ENCODE measurements around the gene BARD1.
"Not testable (repeated sequence)": the region's sequence is repeated elsewhere in the genome, so short reads cannot be mapped to it uniquely, and the experiment has no call there.

BARD1 gene

DNA sequence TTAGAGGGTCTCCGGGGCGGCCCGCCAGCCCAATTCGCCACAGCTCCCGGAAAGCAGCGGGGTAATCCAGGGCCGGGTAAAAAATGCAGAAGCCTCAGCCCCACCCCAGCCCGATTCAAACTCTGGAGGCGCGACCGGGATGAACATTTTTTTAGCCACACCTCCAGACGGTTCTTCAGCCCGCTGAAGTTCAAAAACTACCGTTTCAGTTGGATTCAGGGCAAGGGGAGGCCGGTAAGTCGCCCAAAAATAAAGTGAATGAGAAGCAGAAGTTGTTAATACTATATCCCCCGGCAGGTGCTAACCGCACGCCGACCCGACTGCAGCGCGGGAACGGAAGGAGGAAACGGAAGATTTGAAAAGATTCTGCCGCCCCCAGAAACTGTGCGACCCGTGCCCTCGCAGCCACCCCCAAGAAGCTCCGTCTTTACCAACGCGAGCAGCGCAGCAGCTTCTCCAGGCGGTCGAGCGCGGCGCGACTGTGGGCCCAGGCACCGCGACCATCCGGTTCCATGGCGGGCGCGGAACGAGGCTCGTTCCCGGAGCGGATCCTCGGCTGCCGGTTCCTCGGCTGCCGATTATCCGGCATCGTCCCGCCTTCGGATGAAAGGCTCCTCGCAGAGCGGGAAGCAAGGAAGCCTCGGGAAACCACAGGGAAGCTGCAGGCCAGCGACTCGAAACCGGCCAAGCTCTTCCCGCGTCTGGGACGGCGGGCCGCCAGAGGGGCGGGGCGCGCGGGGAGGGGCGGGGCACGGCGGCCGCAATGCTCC lies at the start of gene BARD1:
Gene BARD1 (minus strand): TSS at position 703 of the 770 bp plus-strand sequence. CDS start 114 bp downstream, at position 589.
- DNase-seq (ENCODE audit: low read depth in 2 of 2), result peak; percentile 9 to 33

DNA sequence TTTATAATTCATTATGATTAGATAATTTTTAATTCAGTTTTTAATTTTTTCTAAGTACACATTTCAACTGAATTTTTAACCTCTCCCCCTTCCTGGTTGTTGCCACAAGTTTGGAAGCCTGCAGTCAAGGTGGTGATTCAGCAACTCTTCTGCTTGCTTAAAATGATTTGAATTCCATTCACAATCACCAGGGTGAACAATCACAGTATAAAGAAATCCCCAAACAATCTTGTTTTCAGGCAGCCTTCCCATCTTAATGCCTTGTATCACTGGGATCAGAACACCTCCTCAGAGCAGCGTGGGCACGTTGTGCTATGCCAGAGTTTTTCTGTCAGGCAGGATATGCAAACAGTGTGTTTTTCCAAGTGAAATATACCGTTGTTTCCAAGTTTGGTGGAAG lies 46.7 kb upstream of the BARD1 start:
- DNase-seq (ENCODE audit: low read depth in 2 of 2), result no peak

DNA sequence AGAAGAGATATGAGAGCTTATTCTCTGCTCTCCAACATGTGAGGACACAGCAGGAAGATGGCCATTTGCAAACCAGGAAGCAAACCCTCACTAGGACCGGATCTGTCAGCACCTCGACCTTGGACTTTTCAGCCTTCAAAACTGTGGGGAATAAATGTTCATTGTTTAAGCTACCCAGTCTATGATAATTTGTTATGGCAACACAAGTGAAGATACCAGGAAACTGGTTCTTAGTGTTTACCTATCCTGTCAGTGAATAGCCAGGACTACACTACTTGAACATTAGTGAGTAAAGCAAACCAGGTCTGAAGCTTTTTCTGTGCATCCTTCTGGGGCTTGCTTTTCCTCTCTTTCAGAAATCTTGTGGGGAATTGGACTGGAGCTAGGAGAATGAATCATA lies 44.4 kb upstream of the BARD1 start:
- DNase-seq (ENCODE audit: low read depth in 2 of 2), result no peak

DNA sequence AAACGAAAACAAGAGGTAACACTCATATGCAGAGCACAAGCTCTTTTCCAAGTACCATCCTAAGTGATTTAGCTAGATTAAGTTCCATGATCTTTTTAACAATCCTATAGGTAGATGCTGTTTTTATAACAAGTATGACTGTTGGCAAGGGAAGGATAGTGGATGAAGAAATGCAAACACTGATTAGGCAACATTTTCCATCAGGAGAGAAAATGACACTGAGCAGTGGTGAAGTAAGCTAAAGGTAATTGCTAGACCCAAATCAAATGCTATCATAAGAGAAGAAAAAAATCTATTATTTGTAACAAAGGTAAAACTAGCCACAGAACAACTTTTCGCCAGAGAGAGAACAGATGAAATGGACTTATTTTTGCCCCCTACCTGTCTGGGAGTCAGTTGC lies 34.3 kb upstream of the BARD1 start:
- DNase-seq (ENCODE audit: low read depth in 2 of 2), result no peak

DNA sequence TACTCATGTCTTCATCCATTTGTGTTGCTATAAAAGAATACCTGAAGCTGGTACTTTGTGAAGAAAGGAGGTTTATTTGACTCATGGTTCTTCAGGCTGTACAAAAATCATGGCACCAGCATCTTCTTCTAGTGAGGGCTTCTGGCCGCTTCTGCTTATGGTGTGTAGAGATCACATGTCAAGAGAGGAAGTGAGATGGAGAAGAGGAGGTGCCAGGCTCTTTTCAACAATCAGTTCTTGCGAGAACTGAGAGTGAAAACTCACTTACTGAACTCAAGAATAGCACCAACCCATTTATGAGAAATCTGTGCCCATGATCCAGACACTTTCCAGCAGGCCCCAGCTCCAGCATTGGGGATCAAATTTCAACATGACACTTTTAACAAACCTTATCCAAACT lies 30.0 kb upstream of the BARD1 start:
- no peak for DNase-seq (ENCODE audit: low read depth in 2 of 2)

DNA sequence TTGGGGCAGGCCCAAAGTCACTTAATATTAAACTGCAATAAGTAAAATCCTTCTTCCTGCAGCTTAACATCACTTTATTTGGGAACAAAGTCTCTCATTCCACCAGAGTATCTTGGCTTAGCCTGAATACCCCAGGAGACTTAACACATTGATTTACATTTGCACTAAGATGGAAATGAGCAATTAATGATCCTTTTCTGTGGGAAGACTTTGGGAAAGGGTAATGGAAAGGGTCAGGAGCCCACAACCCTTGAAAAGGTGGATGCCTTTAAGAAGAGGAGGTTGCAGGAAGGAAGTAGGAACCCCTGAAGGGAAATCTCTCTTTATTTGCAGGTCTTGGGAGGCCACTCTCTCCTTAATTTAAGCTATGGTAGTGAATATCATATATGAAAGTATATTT lies 28.0 kb upstream of the BARD1 start:
- no peak for DNase-seq (ENCODE audit: low read depth in 2 of 2)

DNA sequence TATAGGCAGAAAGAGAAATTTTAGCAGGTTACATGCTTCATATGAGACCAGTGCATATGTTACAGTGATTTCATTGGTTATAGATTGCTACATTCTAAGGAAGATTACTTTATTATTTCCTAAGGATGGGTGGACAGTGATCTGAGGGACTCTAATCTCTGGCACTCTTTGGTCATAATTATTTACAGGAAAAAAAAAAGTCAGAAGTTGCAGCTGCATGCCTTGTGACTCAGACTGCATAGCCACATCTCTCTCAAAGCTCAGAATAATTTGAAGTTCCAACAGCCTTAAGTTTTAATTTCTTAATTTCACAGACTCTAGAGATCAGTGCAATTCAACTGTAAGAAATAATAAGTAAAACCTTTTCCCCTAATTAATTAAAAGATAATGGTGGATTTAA lies 27.1 kb upstream of the BARD1 start:
- DNase-seq (ENCODE audit: low read depth in 2 of 2), result no peak

DNA sequence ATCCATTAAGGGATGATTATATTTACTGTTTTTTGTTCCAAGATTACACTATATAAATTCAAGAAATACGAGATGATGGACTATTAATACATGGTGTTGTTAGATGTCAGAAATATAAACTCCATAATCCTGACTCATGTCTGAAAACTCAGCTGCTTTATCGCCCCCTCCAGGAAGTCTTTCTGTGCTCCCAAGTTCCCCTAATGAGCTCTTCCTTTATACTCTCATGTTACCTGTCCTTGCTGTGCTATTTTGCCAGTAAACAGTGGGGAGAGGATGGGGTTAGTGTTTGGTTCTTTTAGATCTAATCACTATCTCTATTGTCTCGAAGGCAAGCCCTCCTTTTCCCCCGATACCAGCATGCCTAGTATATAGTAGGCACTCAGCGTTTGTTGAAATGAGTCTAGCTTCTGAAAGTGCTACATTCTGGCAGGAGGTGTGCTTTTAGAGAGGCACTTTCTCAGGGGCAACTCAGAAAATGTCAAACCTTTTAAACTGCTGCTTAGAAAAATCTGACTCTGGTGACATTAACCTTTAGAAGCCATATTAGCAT lies 21.4 kb upstream of the BARD1 start:
- DNase-seq (ENCODE audit: low read depth in 2 of 2), result no peak

DNA sequence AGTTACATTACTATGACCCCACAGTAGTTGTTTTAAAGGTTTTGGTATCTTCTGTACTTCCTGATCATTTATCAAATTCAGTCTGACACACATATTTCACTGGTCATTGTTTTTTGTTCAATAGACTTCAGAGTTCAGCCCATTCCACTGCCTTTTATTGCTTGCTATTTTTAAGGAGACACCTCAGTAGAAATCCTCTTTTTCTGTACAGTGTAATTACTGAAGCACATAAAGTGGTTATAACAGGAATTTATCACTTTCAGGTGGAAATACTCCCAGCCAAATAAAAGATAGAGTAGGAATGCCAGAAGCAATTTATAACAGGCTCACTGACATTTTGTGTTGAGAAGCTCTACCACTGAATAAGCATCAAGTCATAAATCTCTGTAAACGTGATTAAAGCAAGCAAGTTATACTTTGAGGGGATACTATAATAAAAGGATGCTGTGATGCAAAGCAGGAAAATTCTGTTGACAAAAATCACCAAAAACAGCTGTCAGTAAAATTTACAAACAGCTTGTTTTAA lies 6.6 kb upstream of the BARD1 start:
- no peak for DNase-seq (ENCODE audit: low read depth in 2 of 2)

DNA sequence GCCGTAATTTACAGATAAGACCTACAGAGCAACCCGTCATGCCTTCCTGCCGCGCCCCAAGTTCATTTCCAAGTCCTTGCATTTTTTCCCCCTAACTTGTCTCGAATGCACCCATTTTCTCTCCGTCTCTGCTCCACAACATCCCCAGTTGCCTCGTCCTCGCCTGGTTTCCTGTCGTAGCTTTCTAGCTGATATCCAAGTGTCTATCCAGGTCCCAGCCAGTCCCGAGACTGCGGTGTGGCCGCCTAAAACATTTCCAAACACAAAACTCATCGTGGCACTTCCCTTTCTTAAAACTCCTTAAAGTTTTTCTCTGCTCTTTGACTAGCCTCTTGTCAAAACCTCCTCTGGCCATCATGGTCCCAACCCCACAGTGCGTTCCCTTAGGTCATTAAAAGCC lies 1.2 kb upstream of the BARD1 start:
- DNase-seq (ENCODE audit: low read depth in 2 of 2), result no peak

DNA sequence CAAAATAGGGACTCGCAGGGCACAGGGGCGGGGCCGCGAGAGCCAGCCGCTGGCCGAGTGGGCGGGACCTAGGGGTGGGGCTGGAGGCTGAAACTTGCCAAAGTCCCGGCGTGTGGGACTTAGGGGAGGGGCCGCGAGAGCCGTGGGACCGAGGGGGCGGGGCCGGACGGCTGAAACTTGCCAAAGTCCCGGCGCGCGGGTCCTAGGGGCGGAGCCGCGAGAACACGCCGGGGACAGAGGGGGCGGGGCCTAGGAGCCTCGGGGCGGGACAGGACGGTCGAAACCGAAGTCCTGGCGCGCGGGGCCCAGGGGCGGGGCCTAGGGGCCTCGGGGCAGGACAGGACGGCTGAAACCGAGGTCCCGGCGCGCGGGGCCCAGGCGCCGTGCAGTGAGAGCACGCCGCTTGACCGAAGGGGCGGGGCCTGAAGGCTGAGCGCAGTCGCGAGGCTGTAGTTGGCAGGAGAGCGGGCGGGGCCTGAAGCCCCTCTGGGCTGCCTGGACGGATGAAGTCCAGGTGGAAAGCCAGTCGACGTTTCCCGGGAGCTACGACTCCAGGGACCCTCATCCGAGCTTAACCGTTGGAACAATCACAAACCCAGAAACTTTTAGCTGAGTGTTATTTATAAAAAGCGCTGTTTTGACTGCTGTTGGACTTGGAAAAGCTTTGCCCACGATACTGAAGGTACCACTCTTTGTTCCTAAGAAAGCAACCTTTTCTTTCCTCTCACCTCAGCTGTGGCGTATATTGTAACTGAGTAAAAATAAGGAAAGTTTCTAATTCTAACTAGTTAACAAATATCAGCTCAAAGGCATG lies 475 bp upstream of the BARD1 start:
- DNase-seq (ENCODE audit: low read depth in 2 of 2), result peak; percentile 95 to 97

DNA sequence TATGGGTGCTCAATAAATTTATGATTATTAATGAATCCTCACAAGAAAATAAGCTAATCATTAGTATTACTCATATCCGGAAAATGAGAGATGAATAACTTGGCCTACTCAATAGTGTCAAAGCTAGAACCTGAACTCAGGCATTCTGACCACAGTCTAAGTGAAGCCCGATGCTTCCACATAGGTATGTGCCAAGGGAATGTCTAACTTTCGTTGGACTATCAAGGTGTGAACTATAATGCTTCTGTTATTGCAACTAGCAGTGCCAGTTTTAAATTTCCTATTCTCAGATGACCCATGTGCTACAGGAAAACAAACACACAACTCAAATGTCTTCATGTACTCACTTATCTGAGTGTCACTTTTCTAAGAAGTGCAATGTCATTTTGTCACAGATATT lies 1.8 kb downstream of the BARD1 start:
- DNase-seq (ENCODE audit: low read depth in 2 of 2), result no peak

DNA sequence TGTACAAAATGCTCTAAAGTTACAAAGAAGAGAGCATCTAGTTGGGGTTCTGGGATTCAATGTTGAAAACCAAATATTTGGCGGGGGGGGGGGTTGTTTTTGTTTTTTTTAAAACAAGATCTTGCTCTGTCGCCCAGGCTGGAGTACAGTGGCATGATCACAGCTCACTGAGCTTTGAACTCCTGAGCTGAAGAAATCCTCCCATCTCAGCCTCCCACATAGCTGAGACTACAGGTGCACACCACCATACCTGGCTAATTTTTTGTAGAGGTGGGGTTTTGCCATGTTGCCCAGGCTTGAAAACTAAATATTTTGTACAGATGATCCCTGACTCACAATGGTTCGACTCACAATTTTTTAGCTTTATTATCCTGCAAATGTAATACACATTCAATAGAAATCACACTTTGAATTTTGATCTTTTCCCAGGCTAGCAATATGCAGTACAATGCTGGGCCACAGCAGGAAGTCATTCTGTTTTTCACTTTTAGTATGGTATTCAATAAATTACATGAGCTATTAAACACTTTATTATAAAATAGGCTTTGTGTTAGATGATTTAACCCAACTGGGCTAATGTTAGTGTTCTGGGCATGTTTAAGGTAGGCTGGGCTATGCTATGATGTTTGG lies 7.6 kb downstream of the BARD1 start:
- no peak for DNase-seq (ENCODE audit: low read depth in 2 of 2)

DNA sequence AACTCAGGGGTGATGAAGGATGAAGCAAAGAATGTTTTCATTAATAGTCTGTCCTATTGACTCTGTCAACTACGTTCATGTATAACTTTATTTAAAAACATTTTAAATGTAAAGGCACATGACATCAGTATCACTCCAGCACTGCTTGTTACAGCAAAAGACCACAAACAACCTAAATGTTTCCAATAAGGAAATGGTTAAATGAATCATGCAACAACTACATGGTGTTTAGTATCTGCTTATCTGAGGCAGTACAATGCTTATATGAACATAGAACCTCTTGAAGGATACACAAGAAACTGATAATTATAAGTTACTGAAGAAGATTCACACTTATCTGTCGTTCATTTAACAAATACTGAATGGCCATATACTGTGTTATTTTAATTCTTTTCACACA lies 8.4 kb downstream of the BARD1 start:
- DNase-seq (ENCODE audit: low read depth in 2 of 2), result no peak

DNA sequence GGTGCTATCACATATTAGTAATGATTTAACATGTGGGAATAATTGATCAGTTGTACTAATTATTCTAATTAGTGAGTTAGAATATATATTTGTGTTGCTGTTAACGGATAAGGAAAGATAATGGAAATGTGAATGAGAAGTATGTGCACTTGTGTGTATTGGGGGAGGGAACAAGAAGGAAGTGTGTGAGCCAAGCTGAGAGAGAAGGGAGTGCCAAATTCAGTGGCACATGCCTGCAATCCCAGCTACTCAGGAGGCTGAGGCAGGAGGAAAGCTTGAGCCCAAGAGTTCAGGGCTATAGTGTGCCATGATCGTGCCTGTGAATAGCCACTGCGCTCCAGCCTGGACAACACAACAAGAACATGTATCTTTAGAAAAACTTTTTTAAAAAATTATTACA lies 9.3 kb downstream of the BARD1 start:
- no peak for DNase-seq (ENCODE audit: low read depth in 2 of 2)

DNA sequence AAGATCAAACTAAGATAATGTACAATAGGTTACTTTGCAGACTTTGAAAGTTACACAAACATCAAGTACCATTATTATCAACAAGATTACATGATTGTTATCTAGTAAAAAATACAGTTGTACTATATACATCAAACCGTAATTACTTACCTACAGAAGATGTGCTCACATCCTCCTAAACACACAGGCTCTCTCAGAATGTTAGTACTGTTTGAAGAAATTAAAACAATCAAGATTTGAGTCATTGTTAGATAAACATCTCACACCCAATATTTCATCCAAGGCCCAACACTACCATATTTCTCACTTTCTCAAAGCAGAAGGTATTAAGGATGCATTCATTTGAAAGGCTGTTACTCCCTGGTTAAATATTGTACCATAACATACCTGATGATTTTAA lies 12.6 kb downstream of the BARD1 start:
- DNase-seq (ENCODE audit: low read depth in 2 of 2), result no peak

DNA sequence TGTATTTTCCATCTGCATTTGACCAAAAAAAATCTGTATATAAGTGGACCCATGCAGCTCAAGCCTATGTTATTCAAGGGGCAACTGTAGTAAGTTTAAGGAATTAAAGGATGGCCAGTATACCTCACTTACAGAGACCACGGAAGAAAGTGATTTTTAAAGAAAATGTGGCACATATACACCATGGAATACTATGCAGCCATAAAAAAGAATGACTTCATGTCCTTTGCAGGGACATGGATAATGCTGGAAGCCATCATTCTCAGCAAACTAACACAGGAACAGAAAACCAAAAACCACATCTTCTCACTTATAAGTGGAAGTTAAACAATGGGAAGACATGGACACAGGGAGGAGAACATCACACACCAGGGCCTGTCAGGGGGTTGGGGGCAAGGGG lies 26.3 kb downstream of the BARD1 start:
- DNase-seq (ENCODE audit: low read depth in 2 of 2), result not testable (repeated sequence)

DNA sequence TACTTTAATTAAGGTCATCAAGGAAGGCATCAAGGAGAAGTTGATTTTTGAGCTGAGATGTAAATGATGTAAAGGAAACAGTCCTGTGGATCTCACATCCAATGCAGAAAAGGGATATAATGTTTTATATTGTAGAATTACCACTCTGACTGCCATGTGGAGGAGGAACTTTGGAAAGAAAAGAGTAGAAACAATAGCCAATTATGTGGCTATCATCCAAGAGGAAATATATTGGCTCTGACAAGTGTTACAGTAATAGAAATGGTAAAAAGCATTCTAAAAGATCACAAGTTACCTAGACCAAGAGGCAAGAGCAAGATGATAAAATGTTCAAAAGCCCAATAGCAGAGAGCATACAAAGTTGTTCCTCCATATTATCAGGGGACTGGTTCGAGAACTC lies 26.8 kb downstream of the BARD1 start:
- DNase-seq (ENCODE audit: low read depth in 2 of 2), result no peak

DNA sequence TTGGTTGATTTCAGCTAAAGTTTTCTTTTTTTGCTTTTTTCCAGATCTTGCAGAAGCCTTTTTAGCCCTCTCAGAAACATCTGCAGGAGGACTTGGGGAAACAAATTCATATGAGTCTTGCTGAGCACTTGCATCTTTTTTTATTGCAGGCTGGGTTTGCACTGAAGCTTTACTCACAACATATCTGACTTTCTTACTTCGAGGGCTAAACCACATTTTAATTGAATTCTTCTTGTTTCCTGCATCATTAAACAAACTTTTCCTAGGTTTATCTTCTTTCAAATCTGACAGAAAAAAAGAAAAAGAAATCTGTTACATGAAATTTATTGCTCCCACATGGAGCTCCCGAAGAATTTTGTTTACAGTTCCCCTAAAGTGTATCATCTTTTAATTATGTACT lies 28.3 kb downstream of the BARD1 start:
- DNase-seq (ENCODE audit: low read depth in 2 of 2), result no peak

DNA sequence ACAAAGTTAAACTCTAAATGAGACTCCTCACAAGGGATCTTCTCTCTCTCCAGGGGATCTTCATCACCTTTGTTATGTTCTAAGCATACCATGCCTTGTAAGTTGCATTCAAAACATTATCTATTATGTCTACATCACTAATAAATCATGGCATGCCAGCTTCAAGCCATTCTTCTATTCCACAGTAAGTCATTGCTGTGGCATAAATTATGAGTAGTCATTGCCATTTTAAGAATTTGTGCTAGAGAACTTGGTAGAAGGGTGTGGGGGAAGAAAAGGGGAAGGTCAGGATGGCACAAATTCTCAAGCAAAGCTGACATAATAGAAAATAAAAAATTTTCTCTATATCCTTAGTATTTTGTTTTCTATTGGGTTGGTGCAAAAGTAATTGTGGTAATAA lies 33.5 kb downstream of the BARD1 start:
- no peak for DNase-seq (ENCODE audit: low read depth in 2 of 2)

DNA sequence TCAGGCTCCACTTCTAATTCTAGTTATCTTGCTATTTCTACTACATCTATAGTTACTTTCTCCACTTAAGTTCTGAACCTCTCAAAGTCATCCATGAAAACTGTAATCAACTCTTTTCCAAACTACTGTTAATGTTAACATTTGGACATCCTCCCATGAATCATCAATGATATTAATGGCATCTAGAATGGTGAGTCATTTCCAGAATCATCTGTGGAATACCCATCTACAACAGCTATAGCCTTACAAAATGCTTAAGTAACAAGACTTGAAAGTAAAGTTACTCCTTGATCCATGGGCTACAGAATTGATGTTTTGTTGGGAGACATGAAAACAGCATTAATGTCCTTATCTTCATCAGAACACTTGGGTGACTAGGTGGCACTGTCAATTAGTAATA lies 35.4 kb downstream of the BARD1 start:
- no peak for DNase-seq (ENCODE audit: low read depth in 2 of 2)

DNA sequence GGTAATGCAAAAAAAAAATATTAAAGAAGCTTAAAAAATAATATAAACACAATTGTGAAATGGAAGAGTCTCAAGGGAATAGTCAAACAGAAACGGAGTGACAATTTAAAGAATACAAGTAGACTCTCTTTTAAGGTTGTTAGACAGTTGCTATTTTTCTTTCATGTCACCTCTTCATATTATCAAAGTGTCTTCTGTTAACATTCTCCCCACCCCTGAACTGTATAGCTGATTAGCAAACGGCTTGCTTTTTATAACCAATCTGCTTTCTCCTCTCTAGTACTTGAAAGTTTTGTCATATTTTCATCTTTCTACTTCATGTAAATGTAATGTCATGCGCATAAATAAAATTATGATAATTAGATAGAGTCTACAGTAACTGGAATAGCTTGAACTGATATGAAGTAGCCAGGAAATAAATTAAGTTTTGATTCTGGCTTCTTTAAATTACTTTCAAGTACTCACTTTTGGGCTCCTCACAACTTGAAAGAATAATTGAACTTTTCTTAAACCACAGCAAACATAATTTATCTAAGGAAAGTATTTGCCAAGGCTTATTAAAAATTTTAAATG lies 37.0 kb downstream of the BARD1 start:
- DNase-seq (ENCODE audit: low read depth in 2 of 2), result no peak

All from stimulated activated CD8-positive, alpha-beta memory T cell treated with anti-CD3 and anti-CD28 coated beads, Interleukin-2, amount 100 ng/mL, for 1 hour (primary cell).